Measurements from ENCODE around the gene TPRN. TPM values are rescaled to one million over a fixed set of nuclear protein-coding genes. Genes with fewer than 3 reads are reported as not detected.

TPRN gene
- total RNA-seq, 1 donor from 2014 or later, result 3.4 TPM

DNA sequence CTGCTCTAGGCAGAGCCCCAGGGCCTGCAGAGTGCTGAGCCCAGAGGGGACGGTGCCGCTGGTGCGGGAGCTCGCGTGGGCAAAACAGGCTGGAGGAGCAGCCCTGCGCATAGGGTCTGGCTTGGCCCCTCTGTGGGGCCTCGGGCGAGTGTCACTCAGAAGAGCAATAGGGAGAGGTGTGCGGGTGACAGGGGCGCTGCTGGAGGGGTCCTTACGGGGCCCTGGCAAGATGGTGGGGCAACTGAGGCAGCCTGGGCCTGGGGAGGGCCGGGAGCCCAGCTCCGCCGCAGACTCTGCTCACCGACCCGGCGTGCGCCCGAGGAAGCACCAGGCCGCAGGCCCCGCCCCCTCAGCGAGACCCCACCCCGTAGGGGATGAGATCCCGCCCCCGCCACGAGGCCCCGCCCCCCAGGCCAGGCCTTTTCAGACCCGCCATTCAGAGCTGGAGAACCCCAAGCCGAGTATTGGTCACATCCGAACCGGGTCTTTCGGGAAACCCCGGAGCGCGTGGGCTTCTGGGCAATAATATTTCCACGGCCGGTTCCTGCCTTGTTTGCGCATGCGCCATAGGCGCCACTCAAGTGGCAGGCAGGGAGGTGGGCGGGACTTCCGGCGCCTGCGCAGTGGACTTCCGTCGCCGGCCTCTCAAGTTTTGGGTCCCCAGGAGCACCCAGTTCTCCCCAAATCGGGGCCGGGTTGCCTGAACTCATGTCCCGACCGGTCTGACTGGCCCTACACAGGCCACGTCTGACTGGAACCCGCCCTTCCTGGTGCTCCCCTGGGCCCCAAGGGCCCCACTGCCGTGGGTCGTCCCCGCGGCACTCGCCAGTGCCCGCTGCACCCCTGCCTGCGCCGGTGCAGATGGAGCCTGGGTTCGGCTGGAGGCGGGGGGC is 22.8 kb upstream of the TPRN start:
- peak overlapping the region; percentile 65 for H3K4me3 ChIP-seq
- Mint-ChIP-seq H3K27ac (no peak overlapping the region), H3K9me3 (no peaks in the 10 kb centered on the region), H3K36me3 (no peaks in the 10 kb centered on the region), H3K4me1 (peaks cover 3% of the 10 kb centered on the region), H3K4me3 (peak overlapping the region; percentile 87), H3K27me3 (ENCODE audit: insufficient read depth, low read depth) (peaks cover 6% of the 10 kb centered on the region)
- TF ChIP-seq EZH2phosphoT487 (IDR thresholded peaks at IDR 0.05) (peak; percentile 3), EZH2 (IDR thresholded peaks at IDR 0.05) (peak; percentile 62)
- TF ChIP-seq, protein P1, sequence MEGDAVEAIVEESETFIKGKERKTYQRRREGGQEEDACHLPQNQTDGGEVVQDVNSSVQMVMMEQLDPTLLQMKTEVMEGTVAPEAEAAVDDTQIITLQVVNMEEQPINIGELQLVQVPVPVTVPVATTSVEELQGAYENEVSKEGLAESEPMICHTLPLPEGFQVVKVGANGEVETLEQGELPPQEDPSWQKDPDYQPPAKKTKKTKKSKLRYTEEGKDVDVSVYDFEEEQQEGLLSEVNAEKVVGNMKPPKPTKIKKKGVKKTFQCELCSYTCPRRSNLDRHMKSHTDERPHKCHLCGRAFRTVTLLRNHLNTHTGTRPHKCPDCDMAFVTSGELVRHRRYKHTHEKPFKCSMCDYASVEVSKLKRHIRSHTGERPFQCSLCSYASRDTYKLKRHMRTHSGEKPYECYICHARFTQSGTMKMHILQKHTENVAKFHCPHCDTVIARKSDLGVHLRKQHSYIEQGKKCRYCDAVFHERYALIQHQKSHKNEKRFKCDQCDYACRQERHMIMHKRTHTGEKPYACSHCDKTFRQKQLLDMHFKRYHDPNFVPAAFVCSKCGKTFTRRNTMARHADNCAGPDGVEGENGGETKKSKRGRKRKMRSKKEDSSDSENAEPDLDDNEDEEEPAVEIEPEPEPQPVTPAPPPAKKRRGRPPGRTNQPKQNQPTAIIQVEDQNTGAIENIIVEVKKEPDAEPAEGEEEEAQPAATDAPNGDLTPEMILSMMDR (IDR thresholded peaks at IDR 0.05), result no peak
- H2AFZ ChIP-seq (replicated peaks), result peak overlapping the region; percentile 29
- H3K27me3 ChIP-seq, result peaks cover 25% of the 10 kb centered on the region
- peak overlapping the region; percentile 66 for H3K9ac ChIP-seq
- peaks cover 13% of the 10 kb centered on the region for H3K4me1 ChIP-seq
- no peaks in the 10 kb centered on the region for H3K79me2 ChIP-seq (ENCODE audit: low read depth)
- peak overlapping the region; percentile 81 for H3K4me2 ChIP-seq
- H3K9me3 ChIP-seq (ENCODE audit: low read depth), result no peaks in the 10 kb centered on the region
- peak; percentile 98 for DNase-seq (ENCODE audit: low spot score)
- no peak overlapping the region for H3K27ac ChIP-seq
- H3K36me3 ChIP-seq, result no peaks in the 10 kb centered on the region
- no peaks in the 10 kb centered on the region for H4K20me1 ChIP-seq (ENCODE audit: low read depth)
- peaks cover 12% of the 10 kb centered on the region for H3F3A ChIP-seq (ENCODE audit: low read depth)

DNA sequence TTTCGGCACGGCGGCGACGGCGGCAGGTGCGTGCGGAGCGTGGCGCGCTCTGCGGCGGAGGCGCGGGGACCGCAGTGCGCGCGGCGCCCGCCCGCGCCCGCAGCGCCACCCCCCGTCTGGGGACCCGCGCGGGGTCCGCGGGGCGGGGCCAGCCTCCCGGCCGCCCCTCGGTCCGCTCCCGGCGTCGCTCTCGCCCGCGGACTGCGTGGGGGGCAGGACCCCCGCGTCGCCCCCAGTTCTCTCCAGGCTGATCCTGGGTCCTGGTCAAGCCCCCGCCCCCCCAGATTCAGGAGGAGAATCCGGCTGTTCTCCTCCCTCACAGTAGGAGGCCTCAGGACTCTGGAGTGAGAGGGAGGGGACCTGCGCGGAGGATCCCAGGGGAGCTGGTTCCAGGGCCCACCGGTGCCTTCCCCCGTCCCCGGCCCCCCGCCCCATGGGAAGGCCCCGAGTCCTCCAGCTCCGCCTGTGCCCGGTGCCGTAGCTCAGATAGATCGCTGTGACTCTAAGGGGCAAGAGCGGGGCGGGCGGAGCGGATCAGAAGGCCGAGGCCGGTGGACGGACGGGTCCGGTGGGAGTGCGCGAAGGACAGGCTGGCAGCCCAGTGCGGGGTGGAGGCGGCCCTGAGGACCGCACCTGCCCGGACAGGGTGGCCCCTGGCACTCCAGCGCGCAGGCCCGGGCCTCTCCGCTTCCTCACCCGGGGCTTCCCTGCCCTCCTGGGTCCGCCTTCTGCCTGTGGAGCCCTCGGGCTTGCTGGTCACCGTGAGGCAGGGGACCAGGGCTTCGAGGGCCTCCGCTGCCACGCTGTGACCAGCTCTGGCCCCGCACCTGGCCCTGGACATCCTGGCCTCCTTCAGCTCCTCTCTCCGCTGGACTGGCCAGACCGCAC is 21.9 kb upstream of the TPRN start, which contains the start of gene RNF208:
RNF208 (minus strand) TSS at position 51 of the 888 bp plus-strand sequence. CDS start 1,028 bp downstream, outside the sequence.
- Histone ChIP-seq H3K27ac (no peak within 1 kb of the TSS), H3K79me2 (ENCODE audit: low read depth) (no peaks in the 10 kb centered on the region), H4K20me1 (ENCODE audit: low read depth) (peaks cover 6% of the 10 kb centered on the region), H3K27me3 (peaks cover 25% of the 10 kb centered on the region), H3F3A (ENCODE audit: low read depth) (peaks cover 12% of the 10 kb centered on the region), H3K36me3 (no peaks in the 10 kb centered on the region), H3K4me3 (peak within 1 kb of the TSS; percentile 65), H3K4me2 (peak within 1 kb of the TSS; percentile 92), H3K9ac (no peak within 1 kb of the TSS), H2AFZ (replicated peaks) (no peak within 1 kb of the TSS), H3K4me1 (peaks cover 13% of the 10 kb centered on the region), H3K9me3 (ENCODE audit: low read depth) (no peaks in the 10 kb centered on the region)
- Mint-ChIP-seq H3K36me3 (no peaks in the 10 kb centered on the region), H3K9me3 (no peaks in the 10 kb centered on the region), H3K4me1 (no peaks in the 10 kb centered on the region), H3K27me3 (ENCODE audit: insufficient read depth, low read depth) (peaks cover 3% of the 10 kb centered on the region), H3K4me3 (peak within 1 kb of the TSS; percentile 87), H3K27ac (no peak within 1 kb of the TSS)
- DNase-seq (ENCODE audit: low spot score), result peak; percentile 61
- TF ChIP-seq EZH2phosphoT487 (IDR thresholded peaks at IDR 0.05) (peak; percentile 38), EZH2 (IDR thresholded peaks at IDR 0.05) (peak; percentile 58)
- TF ChIP-seq, protein P1 (IDR thresholded peaks at IDR 0.05), result no peak

DNA sequence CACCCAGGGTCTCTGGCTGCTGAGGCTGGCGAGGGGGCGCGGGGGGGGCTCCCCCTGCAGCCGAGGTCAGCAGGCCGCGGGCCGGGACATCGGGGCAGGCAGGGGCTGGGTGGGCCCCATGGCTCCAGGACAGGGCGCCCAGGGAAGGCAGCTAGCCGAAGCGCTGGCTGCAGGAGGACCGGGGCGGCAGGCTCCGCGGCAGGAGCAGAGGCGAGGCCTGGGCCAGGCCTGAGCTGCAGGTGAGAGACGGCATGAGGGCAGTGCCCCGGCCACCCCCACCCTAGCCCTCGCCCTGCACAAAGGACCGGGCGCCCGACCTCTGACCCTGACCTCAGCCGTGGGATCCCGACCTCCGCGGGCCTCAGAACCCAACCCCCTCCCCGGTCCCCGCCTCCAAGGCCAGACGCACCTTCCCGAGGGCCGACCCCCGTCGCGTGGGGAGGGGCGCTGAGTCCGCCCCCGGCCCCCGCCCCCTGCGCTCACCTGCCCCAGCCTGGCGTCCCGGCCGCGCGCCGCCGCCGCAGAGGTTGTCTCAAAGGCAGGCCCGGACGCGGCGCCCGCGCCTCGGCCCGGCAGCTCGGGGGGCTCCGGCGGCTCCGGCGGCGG is 21.1 kb upstream of the TPRN start:
- H3K79me2 ChIP-seq (ENCODE audit: low read depth), result no peaks in the 10 kb centered on the region
- peak; percentile 47 for DNase-seq (ENCODE audit: low spot score)
- Mint-ChIP-seq H3K36me3 (no peaks in the 10 kb centered on the region), H3K27ac (no peak overlapping the region), H3K9me3 (no peaks in the 10 kb centered on the region), H3K4me3 (no peak overlapping the region), H3K4me1 (no peaks in the 10 kb centered on the region), H3K27me3 (ENCODE audit: insufficient read depth, low read depth) (peaks cover 2% of the 10 kb centered on the region)
- peaks cover 13% of the 10 kb centered on the region for H3K4me1 ChIP-seq
- H3K27ac ChIP-seq, result no peak overlapping the region
- H4K20me1 ChIP-seq (ENCODE audit: low read depth), result peaks cover 7% of the 10 kb centered on the region
- H3K4me2 ChIP-seq, result peak overlapping the region; percentile 92
- no peaks in the 10 kb centered on the region for H3K36me3 ChIP-seq
- H3K9me3 ChIP-seq (ENCODE audit: low read depth), result no peaks in the 10 kb centered on the region
- TF ChIP-seq EZH2phosphoT487 (IDR thresholded peaks at IDR 0.05) (no peak), EZH2 (IDR thresholded peaks at IDR 0.05) (no peak)
- TF ChIP-seq, protein P1 (IDR thresholded peaks at IDR 0.05), result no peak
- peaks cover 25% of the 10 kb centered on the region for H3K27me3 ChIP-seq
- no peak overlapping the region for H2AFZ ChIP-seq (replicated peaks)
- peaks cover 12% of the 10 kb centered on the region for H3F3A ChIP-seq (ENCODE audit: low read depth)
- H3K4me3 ChIP-seq, result peak overlapping the region; percentile 56
- no peak overlapping the region for H3K9ac ChIP-seq

Measured in neural progenitor cell (in vitro differentiated cells).